OCI-LY3 (cell line): ENCODE measurements around the gene INAFM2.

Experiments used
- CTCF ChIP-seq: fragments of 200-600, 300-600 bp; sonication (generic); IDR thresholded peaks from 2 replicates; pipeline ENCODE4 v1.5.1; 2014; ENCODE audit warnings: antibody characterized with exemption, low read length, low read depth
- EZH2phosphoT487 ChIP-seq: fragments of 200-600 bp; shearing (Covaris generic); IDR thresholded peaks from 2 replicates; pipeline ENCODE4 v1.6.1; 2018; ENCODE audit warnings: antibody characterized with exemption, mixed run types, low read depth

- TF ChIP-seq CTCF (no peak), EZH2phosphoT487 (no peak)
Observed at GRCh38 chr15:40285151-40285550, 38.3 kb upstream of the INAFM2 start.
